ENCODE measurements around the gene SOHLH1. TPM values are rescaled to one million over a fixed set of nuclear protein-coding genes. Genes with fewer than 3 reads are reported as not detected.

The SOHLH1 gene
- total and polyA plus RNA-seq, 2 of the 4 experiments (the other 2 are of a cell fraction): not detected

DNA sequence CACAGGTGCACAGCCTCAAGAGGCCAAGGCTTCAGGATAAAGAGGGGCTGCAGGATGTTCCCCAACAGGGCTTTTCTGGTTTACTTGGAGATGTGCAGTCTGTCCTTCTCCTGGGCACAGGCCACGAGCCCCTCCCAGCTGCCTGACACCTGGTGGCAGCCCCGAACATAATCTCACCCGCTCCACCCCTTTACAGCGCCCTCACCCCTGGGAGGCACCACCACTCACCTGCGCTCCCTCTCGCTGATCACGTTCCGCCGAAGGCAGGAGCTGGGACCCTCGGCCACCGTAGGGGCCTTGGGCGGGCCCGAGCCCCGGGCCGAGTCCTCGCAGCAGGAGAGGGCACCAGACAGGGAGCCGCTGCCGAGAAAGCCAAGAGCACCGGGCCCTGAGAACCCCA, 514 bp downstream of the SOHLH1 start:
- WGBS, 2 experiments (ENCODE audit: extremely low coverage in 2 of 2, insufficient read length in 1 of 2): 80% methylated on average over 1 of the region's 19 CpGs; no CpG with 5 or more reads in 1 of the 2 experiments
- H2AFZ ChIP-seq (replicated peaks; ENCODE audit: low read length, poor library complexity): no peak overlapping the region
- H2BK120ac ChIP-seq (ENCODE audit: low read depth, low read length): no peak overlapping the region
- H4K91ac ChIP-seq (ENCODE audit: insufficient read depth, low read depth, low read length): no peak overlapping the region
- ChIA-PET POLR2A (ENCODE audit: unreplicated experiment) (no interaction called here), CTCF (no interaction called here)
- no peak overlapping the region for H3K18ac ChIP-seq (ENCODE audit: low read depth, low read length)
- no peak for DNase-seq
- no peak overlapping the region for H3K14ac ChIP-seq (replicated peaks; ENCODE audit: low read depth, low read length)
- H3K36me3 ChIP-seq (ENCODE audit: control insufficient read depth, insufficient read depth, low read length): no peaks in the 10 kb centered on the region
- peaks cover 12% of the 10 kb centered on the region; the same call in 1 of the 2 replicates for H3K27me3 ChIP-seq (ENCODE audit: control insufficient read depth, insufficient read depth, low read length)
- no peak overlapping the region for H2BK15ac ChIP-seq (ENCODE audit: low read depth, low read length)
- H4K20me1 ChIP-seq (ENCODE audit: insufficient read depth, low read length): no peaks in the 10 kb centered on the region
- H4K8ac ChIP-seq (ENCODE audit: low read depth in 2 of 2, low read length in 2 of 2): no peak overlapping the region
- no peak overlapping the region for H3K56ac ChIP-seq (ENCODE audit: extremely low read depth, insufficient read depth, low read length)
- H2BK20ac ChIP-seq (ENCODE audit: low read depth, low read length): no peak overlapping the region
- H4K5ac ChIP-seq (ENCODE audit: low read depth, low read length): no peak overlapping the region
- intact Hi-C loops (cut with micrococcal nuclease): no loop called here
- H3K9ac ChIP-seq (ENCODE audit: low read depth, low read length): no peak overlapping the region
- ATAC-seq (ENCODE audit: low read depth): no peak
- no TSS peak for BruUV-seq (replicated peaks)
- H3K9me3 ChIP-seq (ENCODE audit: control insufficient read depth, insufficient read depth, low read length): no peaks in the 10 kb centered on the region
- in situ Hi-C loops (cut with MboI; ENCODE audit: low sequenced_read_pairs): no loop called here
- no peak overlapping the region for H3K27ac ChIP-seq (ENCODE audit: insufficient read depth, low read length)
- H2BK5ac ChIP-seq (ENCODE audit: low read depth, low read length, poor library complexity, severe bottlenecking): no peak overlapping the region
- no peak overlapping the region for H2AK5ac ChIP-seq (ENCODE audit: low read depth, low read length)
- no peak overlapping the region for H3K4me2 ChIP-seq (ENCODE audit: low read depth, low read length)
- no peak overlapping the region for H3K4me3 ChIP-seq (ENCODE audit: insufficient read depth, low read depth, low read length)
- H3K4ac ChIP-seq (ENCODE audit: low read depth, low read length): no peak overlapping the region
- dilution Hi-C loops (cut with HindIII; ENCODE audit: low sequenced_read_pairs, unreplicated experiment): no loop called here
- H2AK9ac ChIP-seq (replicated peaks; ENCODE audit: low read depth, low read length, poor library complexity): no peak overlapping the region
- no peaks in the 10 kb centered on the region for H3K79me1 ChIP-seq (ENCODE audit: low read depth in 1 of 2, low read length in 2 of 2)
- TF ChIP-seq MAZ (IDR thresholded peaks at IDR 0.05; ENCODE audit: borderline replicate concordance, low read depth, low read length) (no peak), FOS (IDR thresholded peaks at IDR 0.05; ENCODE audit: low read depth, low read length) (no peak), SMC3 (IDR thresholded peaks at IDR 0.05; ENCODE audit: low read depth, low read length) (no peak), MXI1 (IDR thresholded peaks at IDR 0.05; ENCODE audit: borderline replicate concordance, low read depth, low read length) (no peak), CHD1 (IDR thresholded peaks at IDR 0.05; ENCODE audit: low read depth, low read length) (no peak), POLR2A (IDR thresholded peaks at IDR 0.05; ENCODE audit: low read depth, low read length) (no peak), NFE2L2 (IDR thresholded peaks at IDR 0.05; ENCODE audit: low read depth, low read length) (no peak), MAFK (IDR thresholded peaks at IDR 0.05; ENCODE audit: low read depth, low read length) (no peak)
- TF ChIP-seq, protein P1, sequence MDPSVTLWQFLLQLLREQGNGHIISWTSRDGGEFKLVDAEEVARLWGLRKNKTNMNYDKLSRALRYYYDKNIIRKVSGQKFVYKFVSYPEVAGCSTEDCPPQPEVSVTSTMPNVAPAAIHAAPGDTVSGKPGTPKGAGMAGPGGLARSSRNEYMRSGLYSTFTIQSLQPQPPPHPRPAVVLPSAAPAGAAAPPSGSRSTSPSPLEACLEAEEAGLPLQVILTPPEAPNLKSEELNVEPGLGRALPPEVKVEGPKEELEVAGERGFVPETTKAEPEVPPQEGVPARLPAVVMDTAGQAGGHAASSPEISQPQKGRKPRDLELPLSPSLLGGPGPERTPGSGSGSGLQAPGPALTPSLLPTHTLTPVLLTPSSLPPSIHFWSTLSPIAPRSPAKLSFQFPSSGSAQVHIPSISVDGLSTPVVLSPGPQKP (IDR thresholded peaks at IDR 0.05; ENCODE audit: borderline replicate concordance, low read depth, low read length): no peak
- H3K23ac ChIP-seq (ENCODE audit: low read depth, low read length): no peak overlapping the region
- peaks cover 1% of the 10 kb centered on the region; the same call in 1 of the 2 replicates for H3K4me1 ChIP-seq (ENCODE audit: control insufficient read depth, insufficient read depth, low read length)
- H3K9me1 ChIP-seq (ENCODE audit: insufficient read depth, low read length): no peaks in the 10 kb centered on the region
